Glutamatergic neuron (in vitro differentiated cells): ENCODE measurements around the gene GLI1. TPM values are rescaled to one million over a fixed set of nuclear protein-coding genes. Genes with fewer than 3 reads are reported as not detected.
"Not testable (repeated sequence)": the region's sequence is repeated elsewhere in the genome, so short reads cannot be mapped to it uniquely, and the experiment has no call there.

Experiments used
- DNase-seq: peaks from one replicate; pipeline ENCODE4 v3.0.0; 2022
- H3K27ac Mint-ChIP-seq: one replicate; pipeline ENCODE4 v1.8.0; 2020; ENCODE audit warnings: mild to moderate bottlenecking, mixed read lengths, inconsistent platforms; ENCODE audit not compliant: unreplicated experiment
- H3K27me3 Mint-ChIP-seq: one replicate; pipeline ENCODE4 v1.8.0; 2020; ENCODE audit warnings: mild to moderate bottlenecking, moderate library complexity, mixed read lengths, inconsistent platforms; ENCODE audit not compliant: unreplicated experiment
- H3K36me3 Mint-ChIP-seq: one replicate; pipeline ENCODE4 v1.8.0; 2020; ENCODE audit warnings: mild to moderate bottlenecking, mixed read lengths, inconsistent platforms; ENCODE audit not compliant: unreplicated experiment
- H3K4me1 Mint-ChIP-seq: one replicate; pipeline ENCODE4 v1.8.0; 2020; ENCODE audit warnings: mild to moderate bottlenecking, low read depth, mixed read lengths, inconsistent platforms; ENCODE audit not compliant: unreplicated experiment
- H3K4me3 Mint-ChIP-seq: one replicate; pipeline ENCODE4 v1.8.0; 2020; ENCODE audit warnings: mild to moderate bottlenecking, mixed read lengths, inconsistent platforms; ENCODE audit not compliant: unreplicated experiment
- H3K9me3 Mint-ChIP-seq: one replicate; pipeline ENCODE4 v1.8.0; 2020; ENCODE audit warnings: mild to moderate bottlenecking, moderate library complexity, mixed read lengths, inconsistent platforms; ENCODE audit not compliant: unreplicated experiment
- total RNA-seq: library from RNA; stranded (reverse); fragmentation: NEBNext Ultra II Directional; extraction: Animal tissue kit (Norgen Biotek cat#: 25700); gene quantifications from one replicate; pipeline ENCODE4 v1.2.1, GENCODE V29; 2021; ENCODE audit not compliant: unreplicated experiment
- TF ChIP-seq, protein P1 (sequence below): fragments of 200-600 bp; sonication (generic); IDR thresholded peaks from one replicate; pipeline ENCODE4 v1.5.0; 2021; ENCODE audit not compliant: partially characterized antibody, unreplicated experiment

The GLI1 gene
- total RNA-seq, 1 donor from 2014 or later: 2.3 TPM

GRCh38 chr12:57511161-57511560 lies 51.6 kb downstream of the GLI1 start:
- Mint-ChIP-seq H3K4me1 (peaks cover 2% of the 10 kb centered on the region), H3K36me3 (peaks cover 12% of the 10 kb centered on the region), H3K27ac (no peak overlapping the region), H3K9me3 (peaks cover 19% of the 10 kb centered on the region), H3K4me3 (no peak overlapping the region), H3K27me3 (peaks cover 13% of the 10 kb centered on the region)
- TF ChIP-seq, protein P1, sequence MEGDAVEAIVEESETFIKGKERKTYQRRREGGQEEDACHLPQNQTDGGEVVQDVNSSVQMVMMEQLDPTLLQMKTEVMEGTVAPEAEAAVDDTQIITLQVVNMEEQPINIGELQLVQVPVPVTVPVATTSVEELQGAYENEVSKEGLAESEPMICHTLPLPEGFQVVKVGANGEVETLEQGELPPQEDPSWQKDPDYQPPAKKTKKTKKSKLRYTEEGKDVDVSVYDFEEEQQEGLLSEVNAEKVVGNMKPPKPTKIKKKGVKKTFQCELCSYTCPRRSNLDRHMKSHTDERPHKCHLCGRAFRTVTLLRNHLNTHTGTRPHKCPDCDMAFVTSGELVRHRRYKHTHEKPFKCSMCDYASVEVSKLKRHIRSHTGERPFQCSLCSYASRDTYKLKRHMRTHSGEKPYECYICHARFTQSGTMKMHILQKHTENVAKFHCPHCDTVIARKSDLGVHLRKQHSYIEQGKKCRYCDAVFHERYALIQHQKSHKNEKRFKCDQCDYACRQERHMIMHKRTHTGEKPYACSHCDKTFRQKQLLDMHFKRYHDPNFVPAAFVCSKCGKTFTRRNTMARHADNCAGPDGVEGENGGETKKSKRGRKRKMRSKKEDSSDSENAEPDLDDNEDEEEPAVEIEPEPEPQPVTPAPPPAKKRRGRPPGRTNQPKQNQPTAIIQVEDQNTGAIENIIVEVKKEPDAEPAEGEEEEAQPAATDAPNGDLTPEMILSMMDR: no peak
- DNase-seq: no peak

GRCh38 chr12:57511588-57512325 lies 52.2 kb downstream of the GLI1 start:
- Mint-ChIP-seq H3K4me3 (peak overlapping the region; percentile 55), H3K36me3 (peaks cover 12% of the 10 kb centered on the region)
- DNase-seq: no peak

GRCh38 chr12:57512665-57513064 lies 53.1 kb downstream of the GLI1 start:
- TF ChIP-seq, protein P1: no peak
- Mint-ChIP-seq H3K4me1 (peaks cover 5% of the 10 kb centered on the region), H3K9me3 (peaks cover 24% of the 10 kb centered on the region), H3K36me3 (peaks cover 12% of the 10 kb centered on the region), H3K27ac (peak overlapping the region; percentile 64), H3K27me3 (peaks cover 11% of the 10 kb centered on the region), H3K4me3 (no peak overlapping the region)
- no peak for DNase-seq

More at GRCh38 chr12:57511588-57512325, 52.2 kb downstream of the GLI1 start:
- no peaks in the 10 kb centered on the region for H3K4me1 Mint-ChIP-seq
- TF ChIP-seq, protein P1: no peak
- peak overlapping the region; percentile 77 for H3K27ac Mint-ChIP-seq
- peaks cover 19% of the 10 kb centered on the region for H3K9me3 Mint-ChIP-seq
- H3K27me3 Mint-ChIP-seq: peaks cover 11% of the 10 kb centered on the region

DNA sequence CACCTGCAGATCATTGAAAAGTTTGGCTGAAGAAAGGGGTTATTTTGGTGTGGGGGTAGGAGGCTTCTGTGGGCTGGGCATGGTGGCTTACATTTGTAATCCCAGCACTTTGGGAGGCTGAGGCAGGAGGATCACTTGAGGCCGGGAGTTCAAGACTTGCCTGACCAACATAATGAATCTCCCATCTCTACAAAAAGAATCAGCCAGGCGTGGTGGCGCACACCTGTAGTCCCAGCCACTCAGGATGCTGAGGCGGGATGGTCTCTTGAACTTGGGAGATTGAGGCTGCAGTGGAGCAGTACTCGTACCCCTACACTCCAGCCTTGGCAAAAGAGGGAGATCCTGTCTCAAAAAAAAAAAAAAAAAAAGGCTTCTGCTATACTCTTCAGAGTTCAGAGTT lies 53.7 kb downstream of the GLI1 start:
- peaks cover 11% of the 10 kb centered on the region for H3K27me3 Mint-ChIP-seq
- no peak overlapping the region for H3K4me3 Mint-ChIP-seq
- TF ChIP-seq, protein P1: no peak
- no peak overlapping the region for H3K27ac Mint-ChIP-seq
- DNase-seq: no peak
- H3K9me3 Mint-ChIP-seq: peaks cover 23% of the 10 kb centered on the region
- H3K36me3 Mint-ChIP-seq: peaks cover 12% of the 10 kb centered on the region
- H3K4me1 Mint-ChIP-seq: peaks cover 7% of the 10 kb centered on the region

DNA sequence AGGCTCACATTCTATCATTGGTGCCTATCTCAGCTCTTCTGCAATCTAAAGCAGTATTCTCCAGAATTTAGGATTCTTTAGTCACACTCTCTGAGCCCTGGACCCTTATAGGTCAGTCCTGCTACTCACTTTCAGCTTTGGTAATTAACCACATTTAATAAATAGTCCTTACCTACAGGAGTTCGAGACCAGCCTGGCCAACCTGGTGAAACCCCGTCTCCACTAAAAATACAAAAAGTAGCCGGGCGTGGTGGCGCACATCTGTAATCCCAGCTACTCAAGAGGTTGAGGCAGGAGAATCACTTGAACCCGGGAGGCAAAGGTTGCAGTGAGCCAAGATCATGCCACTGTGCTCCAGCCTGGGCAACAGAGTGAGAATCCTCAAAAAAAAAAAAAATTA lies 54.1 kb downstream of the GLI1 start:
- peaks cover 11% of the 10 kb centered on the region for H3K36me3 Mint-ChIP-seq
- not testable (repeated sequence) for H3K27ac Mint-ChIP-seq, H3K4me3 Mint-ChIP-seq, DNase-seq
- H3K27me3 Mint-ChIP-seq: peaks cover 11% of the 10 kb centered on the region
- H3K4me1 Mint-ChIP-seq: peaks cover 10% of the 10 kb centered on the region
- H3K9me3 Mint-ChIP-seq: peaks cover 26% of the 10 kb centered on the region

DNA sequence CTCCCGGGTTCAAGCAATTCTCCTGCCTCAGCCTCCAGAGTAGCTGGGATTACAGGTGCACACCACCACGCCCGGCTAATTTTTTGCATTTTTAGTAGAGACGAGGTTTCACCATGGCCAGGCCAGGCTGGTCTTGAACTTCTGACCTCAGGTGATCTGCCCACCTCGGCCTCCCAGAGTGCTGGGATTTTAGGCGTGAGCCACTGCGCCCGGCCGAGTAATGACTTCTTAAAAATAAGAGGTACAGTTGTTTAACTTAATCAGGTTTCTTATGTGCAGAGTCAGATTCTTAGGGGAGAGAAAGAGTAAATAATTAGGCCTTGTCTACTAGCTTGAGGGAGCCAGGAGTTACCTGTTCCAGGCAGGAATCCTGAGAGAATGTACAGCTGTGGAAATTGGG lies 54.7 kb downstream of the GLI1 start:
- H3K4me1 Mint-ChIP-seq: peaks cover 14% of the 10 kb centered on the region
- peaks cover 12% of the 10 kb centered on the region for H3K27me3 Mint-ChIP-seq
- not testable (repeated sequence) for H3K36me3 Mint-ChIP-seq, H3K4me3 Mint-ChIP-seq, H3K27ac Mint-ChIP-seq, DNase-seq
- peaks cover 29% of the 10 kb centered on the region for H3K9me3 Mint-ChIP-seq
